Skeletal muscle satellite cell (primary cell): ENCODE data around the gene CTSO.

Source experiments
- H3K27me3 ChIP-seq: 2 replicates; pipeline ENCODE4 v1.7.0; 2013; ENCODE audit warnings: low read length; ENCODE audit not compliant: control insufficient read depth, insufficient read depth
- H3K36me3 ChIP-seq: 2 replicates; pipeline ENCODE4 v1.7.0; 2013; ENCODE audit warnings: mild to moderate bottlenecking, control low read depth, low read length; ENCODE audit not compliant: insufficient read depth
- H3K4me1 ChIP-seq: 2 replicates; pipeline ENCODE4 v1.7.0; 2013; ENCODE audit warnings: low read length; ENCODE audit not compliant: control insufficient read depth, insufficient read depth
- H3K4me2 ChIP-seq: 2 replicates; pipeline ENCODE4 v1.7.0; 2013; ENCODE audit warnings: mild to moderate bottlenecking, low read length
- H3K4me3 ChIP-seq: 2 replicates; pipeline ENCODE4 v1.7.0; 2013; ENCODE audit warnings: low read length
- H3K9ac ChIP-seq: 2 replicates; pipeline ENCODE4 v1.7.0; 2013; ENCODE audit warnings: mild to moderate bottlenecking, low read depth, low read length, moderate library complexity
- H3K9me3 ChIP-seq: replicated peaks from 2 replicates; pipeline ENCODE4 v1.7.0; 2013; ENCODE audit warnings: mild to moderate bottlenecking, control low read depth, low read length

The CTSO gene

GRCh38 chr4:155929833-155930232 lies 23.8 kb downstream of the CTSO start:
- Histone ChIP-seq H3K9ac (no peak overlapping the region), H3K27me3 (no peaks in the 10 kb centered on the region), H3K36me3 (no peaks in the 10 kb centered on the region), H3K4me3 (no peak overlapping the region), H3K4me2 (no peak overlapping the region), H3K9me3 (no peaks in the 10 kb centered on the region), H3K4me1 (no peaks in the 10 kb centered on the region)

- Histone ChIP-seq H3K9ac (no peak overlapping the region), H3K36me3 (no peaks in the 10 kb centered on the region), H3K4me2 (no peak overlapping the region), H3K27me3 (no peaks in the 10 kb centered on the region), H3K4me1 (no peaks in the 10 kb centered on the region), H3K4me3 (no peak overlapping the region), H3K9me3 (no peaks in the 10 kb centered on the region)
Measured at GRCh38 chr4:155924637-155925036, 29.0 kb downstream of the CTSO start.

- no peaks in the 10 kb centered on the region for H3K9me3 ChIP-seq
- no peaks in the 10 kb centered on the region for H3K27me3 ChIP-seq
- H3K36me3 ChIP-seq, result no peaks in the 10 kb centered on the region
- H3K4me2 ChIP-seq, result no peak overlapping the region
- H3K9ac ChIP-seq, result no peak overlapping the region
- no peak overlapping the region for H3K4me3 ChIP-seq
- no peaks in the 10 kb centered on the region for H3K4me1 ChIP-seq
Measured at GRCh38 chr4:155921597-155921996, 32.1 kb downstream of the CTSO start.

DNA sequence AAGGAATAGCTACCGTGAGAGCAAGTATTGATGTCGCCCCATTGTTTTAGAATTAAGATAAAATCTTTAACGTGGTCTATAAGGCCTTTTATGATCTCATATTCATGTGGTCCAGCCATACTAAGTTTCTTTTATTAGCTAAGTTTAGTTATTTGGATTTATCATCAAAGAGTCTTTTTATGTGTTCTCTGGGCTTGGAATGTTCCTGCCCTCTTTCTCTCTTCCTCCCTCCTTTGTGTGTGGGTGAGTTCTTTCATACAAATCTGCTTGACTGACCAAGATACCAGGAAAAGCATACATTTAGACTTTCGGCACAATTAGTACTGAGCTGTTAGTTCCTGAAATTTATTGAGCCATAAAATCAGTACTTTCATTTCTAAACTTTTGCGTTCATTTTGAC lies 38.9 kb downstream of the CTSO start:
- Histone ChIP-seq H3K4me3 (no peak overlapping the region), H3K9me3 (no peaks in the 10 kb centered on the region), H3K9ac (no peak overlapping the region), H3K4me2 (no peak overlapping the region), H3K4me1 (no peaks in the 10 kb centered on the region), H3K27me3 (no peaks in the 10 kb centered on the region), H3K36me3 (no peaks in the 10 kb centered on the region)

DNA sequence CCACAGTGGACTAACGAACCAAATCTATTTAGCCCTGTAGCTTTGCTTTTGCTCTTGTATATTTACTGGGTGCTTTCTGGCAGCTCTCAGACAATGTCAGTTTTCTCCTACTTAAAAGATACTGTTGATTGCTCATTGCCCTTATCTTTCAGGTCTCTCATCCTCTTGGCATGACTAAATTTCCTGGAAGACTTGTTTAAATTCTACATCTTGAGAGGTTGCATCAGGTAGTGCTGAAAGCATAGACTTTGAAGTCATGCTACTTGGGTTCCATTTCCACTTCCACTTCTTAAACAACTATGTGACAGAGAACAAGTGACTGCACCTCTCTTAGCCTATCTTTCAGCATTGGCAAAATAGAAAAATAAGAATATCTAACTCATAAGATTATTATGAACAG lies 41.8 kb downstream of the CTSO start:
- Histone ChIP-seq H3K9ac (no peak overlapping the region), H3K36me3 (no peaks in the 10 kb centered on the region), H3K4me1 (peaks cover 5% of the 10 kb centered on the region), H3K27me3 (peaks cover 11% of the 10 kb centered on the region), H3K4me3 (no peak overlapping the region), H3K9me3 (no peaks in the 10 kb centered on the region), H3K4me2 (no peak overlapping the region)

DNA sequence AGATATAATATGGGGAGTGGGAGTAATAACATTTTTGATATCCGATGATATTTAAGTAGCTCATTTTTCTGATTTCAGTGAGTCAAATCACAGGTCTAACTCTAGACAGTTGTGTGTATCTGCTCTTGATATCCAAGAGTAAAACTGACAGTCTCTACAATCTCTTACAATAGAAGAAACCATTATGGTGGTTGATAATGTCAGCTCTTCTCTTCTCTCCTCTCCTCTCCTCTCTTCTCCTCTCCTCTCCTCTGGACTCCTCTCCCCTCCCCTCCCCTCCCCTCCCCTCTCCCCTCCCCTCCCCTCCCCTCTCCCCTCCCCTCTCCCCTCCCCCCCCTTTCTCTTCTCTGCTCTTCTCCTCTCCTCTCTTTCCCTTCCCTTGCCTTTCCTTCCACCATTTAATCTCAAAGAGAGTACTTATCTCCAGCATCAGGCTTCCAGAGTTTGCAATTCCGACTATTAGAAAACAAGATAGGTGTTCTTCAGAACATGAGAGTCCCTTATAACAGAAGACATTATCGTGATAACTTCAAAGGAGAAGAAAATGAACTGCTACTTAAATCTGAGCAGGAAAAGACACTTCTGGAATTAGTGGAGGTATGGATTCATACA lies 43.9 kb downstream of the CTSO start:
- Histone ChIP-seq H3K9ac (no peak overlapping the region), H3K36me3 (no peaks in the 10 kb centered on the region), H3K4me2 (no peak overlapping the region), H3K9me3 (no peaks in the 10 kb centered on the region), H3K4me3 (no peak overlapping the region), H3K4me1 (peaks cover 15% of the 10 kb centered on the region), H3K27me3 (peaks cover 25% of the 10 kb centered on the region)

GRCh38 chr4:155908187-155909139 lies 45.2 kb downstream of the CTSO start:
- Histone ChIP-seq H3K4me2 (no peak overlapping the region), H3K9ac (no peak overlapping the region), H3K36me3 (no peaks in the 10 kb centered on the region), H3K27me3 (peaks cover 29% of the 10 kb centered on the region), H3K9me3 (no peaks in the 10 kb centered on the region), H3K4me1 (peaks cover 15% of the 10 kb centered on the region), H3K4me3 (no peak overlapping the region)

- peaks cover 15% of the 10 kb centered on the region for H3K4me1 ChIP-seq
- no peak overlapping the region for H3K4me3 ChIP-seq
- H3K4me2 ChIP-seq, result peak overlapping the region; percentile 50
- H3K36me3 ChIP-seq, result no peaks in the 10 kb centered on the region
- H3K27me3 ChIP-seq, result peaks cover 31% of the 10 kb centered on the region
- H3K9ac ChIP-seq, result peak overlapping the region; percentile 41
- H3K9me3 ChIP-seq, result no peaks in the 10 kb centered on the region
Measured at GRCh38 chr4:155907556-155907955, 46.1 kb downstream of the CTSO start.

GRCh38 chr4:155906554-155907247 lies 47.0 kb downstream of the CTSO start:
- Histone ChIP-seq H3K27me3 (peaks cover 31% of the 10 kb centered on the region), H3K9me3 (no peaks in the 10 kb centered on the region), H3K4me2 (peak overlapping the region; percentile 50), H3K36me3 (no peaks in the 10 kb centered on the region), H3K4me3 (peak overlapping the region; percentile 18), H3K9ac (no peak overlapping the region), H3K4me1 (peaks cover 15% of the 10 kb centered on the region)

- H3K9me3 ChIP-seq, result no peaks in the 10 kb centered on the region
- H3K4me3 ChIP-seq, result no peak overlapping the region
- no peak overlapping the region for H3K4me2 ChIP-seq
- no peak overlapping the region for H3K9ac ChIP-seq
- no peaks in the 10 kb centered on the region for H3K36me3 ChIP-seq
- peaks cover 31% of the 10 kb centered on the region for H3K27me3 ChIP-seq
- H3K4me1 ChIP-seq, result peaks cover 15% of the 10 kb centered on the region
Measured at GRCh38 chr4:155904331-155904730, 49.3 kb downstream of the CTSO start.

DNA sequence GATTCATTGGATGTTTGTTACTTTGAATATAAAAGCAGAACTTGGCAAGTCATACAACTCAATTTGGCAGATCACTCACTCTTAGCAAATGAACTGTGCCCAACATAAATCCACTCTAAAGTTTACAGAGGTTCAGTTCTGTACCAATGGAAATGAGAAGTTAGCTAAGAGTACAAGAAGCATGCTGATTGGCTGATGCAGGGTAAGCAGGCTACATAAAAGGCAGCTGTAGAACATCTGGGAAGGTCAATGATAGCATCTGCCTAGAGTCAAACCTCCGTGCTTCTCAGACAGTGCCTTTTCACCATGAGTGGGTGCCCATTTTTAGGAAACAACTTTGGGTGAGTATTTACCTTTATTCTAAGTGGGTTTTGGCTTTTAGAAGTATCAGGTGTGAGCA lies 50.2 kb downstream of the CTSO start, which contains the start of gene TDO2:
TSS of gene TDO2 (plus strand) at position 244 of the 400 bp plus-strand sequence. CDS start at position 307, 63 bp downstream.
- Histone ChIP-seq H3K9me3 (no peaks in the 10 kb centered on the region), H3K36me3 (no peaks in the 10 kb centered on the region), H3K9ac (no peak within 1 kb of the TSS), H3K4me3 (no peak within 1 kb of the TSS), H3K4me1 (peaks cover 15% of the 10 kb centered on the region), H3K27me3 (peaks cover 27% of the 10 kb centered on the region), H3K4me2 (no peak within 1 kb of the TSS)
